ENCODE measurements around the gene OPN4.

DNA sequence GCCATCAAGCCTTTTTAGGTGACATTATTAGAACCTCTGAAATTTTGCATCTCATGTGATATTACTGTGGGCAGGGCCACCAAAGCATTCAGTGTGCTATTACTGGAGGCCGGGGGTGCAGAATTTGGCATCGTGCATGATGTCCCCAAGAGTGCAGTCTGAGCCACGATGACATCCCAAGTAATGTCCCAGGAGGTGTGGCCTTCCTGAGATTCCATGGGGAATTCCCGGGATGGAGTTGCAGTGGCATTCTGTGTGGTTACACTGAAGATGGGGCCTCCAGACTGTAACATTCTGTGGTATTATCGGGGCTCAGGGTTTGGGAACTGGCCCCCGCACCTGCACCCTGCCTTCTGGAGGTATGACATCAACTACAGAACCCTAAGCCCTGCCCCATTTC, 23.0 kb downstream of the OPN4 start:
- TF ChIP-seq, protein P1, sequence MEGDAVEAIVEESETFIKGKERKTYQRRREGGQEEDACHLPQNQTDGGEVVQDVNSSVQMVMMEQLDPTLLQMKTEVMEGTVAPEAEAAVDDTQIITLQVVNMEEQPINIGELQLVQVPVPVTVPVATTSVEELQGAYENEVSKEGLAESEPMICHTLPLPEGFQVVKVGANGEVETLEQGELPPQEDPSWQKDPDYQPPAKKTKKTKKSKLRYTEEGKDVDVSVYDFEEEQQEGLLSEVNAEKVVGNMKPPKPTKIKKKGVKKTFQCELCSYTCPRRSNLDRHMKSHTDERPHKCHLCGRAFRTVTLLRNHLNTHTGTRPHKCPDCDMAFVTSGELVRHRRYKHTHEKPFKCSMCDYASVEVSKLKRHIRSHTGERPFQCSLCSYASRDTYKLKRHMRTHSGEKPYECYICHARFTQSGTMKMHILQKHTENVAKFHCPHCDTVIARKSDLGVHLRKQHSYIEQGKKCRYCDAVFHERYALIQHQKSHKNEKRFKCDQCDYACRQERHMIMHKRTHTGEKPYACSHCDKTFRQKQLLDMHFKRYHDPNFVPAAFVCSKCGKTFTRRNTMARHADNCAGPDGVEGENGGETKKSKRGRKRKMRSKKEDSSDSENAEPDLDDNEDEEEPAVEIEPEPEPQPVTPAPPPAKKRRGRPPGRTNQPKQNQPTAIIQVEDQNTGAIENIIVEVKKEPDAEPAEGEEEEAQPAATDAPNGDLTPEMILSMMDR (IDR thresholded peaks at IDR 0.05) = no peak
- no peak for TF ChIP-seq POLR2A (IDR thresholded peaks at IDR 0.05)
